NCI-H748 treated with DMSO at 0.1 percent for 48 hours (cell line): Measurements from ENCODE around the gene CASK.
"Not testable (repeated sequence)": the region's sequence is repeated elsewhere in the genome, so short reads cannot be mapped to it uniquely, and the experiment has no call there.

ENCODE experiments used
- DNase-seq: peaks from one replicate; lab custom pipeline; 2025; lab: John Stamatoyannopoulos, UW

Gene CASK

DNA sequence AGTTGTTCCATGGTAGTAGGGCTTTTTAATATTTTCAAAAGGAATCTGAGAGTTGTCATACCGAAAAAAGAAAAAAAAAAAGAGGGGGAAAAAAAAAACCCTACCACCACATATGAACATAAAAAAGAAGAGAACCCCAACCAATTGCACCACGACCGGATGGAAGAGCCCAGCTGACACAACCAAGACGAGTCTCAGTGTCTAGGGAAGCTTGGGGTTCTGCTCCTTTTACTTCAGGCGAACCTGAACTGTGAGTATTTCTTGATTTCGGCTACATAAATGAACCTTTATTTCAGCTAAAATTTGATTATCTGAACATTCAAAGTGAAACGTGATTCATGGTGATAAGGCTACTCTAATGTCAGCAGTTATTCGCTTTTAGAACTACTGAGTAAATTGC, 234.5 kb downstream of the CASK start, which contains the start of gene GPR34:
TSS of gene GPR34 (plus strand) at position 139 of the 400 bp plus-strand sequence. CDS start 6,661 bp downstream, outside the sequence.
- DNase-seq, result no peak

DNA sequence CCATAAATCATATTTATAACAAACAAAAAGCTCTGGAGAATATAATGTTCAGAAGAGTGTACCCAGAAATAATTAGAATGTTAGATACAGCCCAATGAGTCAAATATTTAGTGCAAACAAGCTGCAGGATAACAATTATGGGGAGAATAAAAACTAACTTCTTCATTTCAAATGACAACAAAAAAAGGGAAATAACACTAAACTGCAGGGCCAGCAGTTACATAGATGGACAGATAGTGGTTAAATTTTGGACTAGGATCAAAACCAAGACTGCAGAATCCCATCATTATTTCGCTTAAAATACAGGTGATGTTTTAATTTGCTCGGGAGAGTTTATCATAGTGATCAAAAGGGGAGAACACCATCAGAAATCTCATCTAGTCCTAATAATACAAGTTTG, 235.2 kb downstream of the CASK start:
- no peak for DNase-seq

DNA sequence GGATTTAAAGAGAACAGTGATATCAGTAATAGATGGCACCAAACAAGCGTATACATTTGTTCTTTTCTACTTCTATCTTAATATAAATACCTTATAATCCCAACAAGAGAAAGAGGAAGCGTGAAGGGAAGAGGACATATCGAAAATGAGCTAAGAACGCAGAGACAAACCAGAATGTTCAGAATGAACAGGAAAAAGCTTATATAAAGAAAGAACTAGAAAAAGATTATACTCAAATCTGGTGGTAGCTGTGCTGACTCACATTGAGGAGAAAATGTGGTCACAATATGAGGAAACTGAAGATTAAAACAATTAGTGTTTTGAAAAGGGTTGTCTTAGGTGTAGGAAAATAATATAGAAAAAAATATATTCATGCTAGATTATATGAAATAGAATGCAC, 236.6 kb downstream of the CASK start:
- no peak for DNase-seq

DNA sequence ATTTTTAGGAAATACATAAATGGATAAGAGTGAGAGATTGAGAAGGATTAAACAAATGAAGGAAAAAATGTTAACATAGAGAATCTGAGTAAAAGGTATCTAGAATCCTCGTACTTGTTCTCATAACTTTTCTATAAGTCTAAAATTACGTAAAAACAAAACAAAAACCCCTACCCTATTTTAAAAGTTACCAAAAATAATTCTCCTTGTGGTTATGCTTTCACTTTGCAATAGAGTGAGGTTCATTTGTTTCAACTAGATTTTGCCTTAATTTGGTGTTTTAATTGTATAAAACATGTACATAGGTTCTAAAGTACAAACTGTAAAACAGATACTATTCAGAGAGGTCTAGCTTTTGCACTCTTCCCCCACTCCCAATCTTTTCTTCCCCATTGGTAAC, 238.4 kb downstream of the CASK start:
- no peak for DNase-seq

DNA sequence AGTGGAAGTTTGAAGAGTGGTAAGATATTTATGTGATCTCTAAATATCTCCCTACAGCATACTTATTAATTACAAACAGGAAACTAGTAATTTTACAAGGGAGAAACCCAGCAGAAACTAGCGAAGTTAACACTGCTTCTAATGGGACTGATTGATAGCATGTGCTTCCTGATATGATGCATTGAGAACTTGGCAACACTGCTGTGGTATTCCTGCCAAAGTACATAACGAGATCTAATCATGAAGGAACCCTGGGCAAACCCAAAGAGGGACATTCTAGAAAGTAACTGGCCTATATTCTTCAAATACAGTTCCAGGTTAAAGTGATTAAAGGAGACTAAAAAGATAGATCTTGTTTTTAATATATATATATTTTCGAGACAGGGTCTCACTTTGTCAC, 239.2 kb downstream of the CASK start:
- no peak for DNase-seq

DNA sequence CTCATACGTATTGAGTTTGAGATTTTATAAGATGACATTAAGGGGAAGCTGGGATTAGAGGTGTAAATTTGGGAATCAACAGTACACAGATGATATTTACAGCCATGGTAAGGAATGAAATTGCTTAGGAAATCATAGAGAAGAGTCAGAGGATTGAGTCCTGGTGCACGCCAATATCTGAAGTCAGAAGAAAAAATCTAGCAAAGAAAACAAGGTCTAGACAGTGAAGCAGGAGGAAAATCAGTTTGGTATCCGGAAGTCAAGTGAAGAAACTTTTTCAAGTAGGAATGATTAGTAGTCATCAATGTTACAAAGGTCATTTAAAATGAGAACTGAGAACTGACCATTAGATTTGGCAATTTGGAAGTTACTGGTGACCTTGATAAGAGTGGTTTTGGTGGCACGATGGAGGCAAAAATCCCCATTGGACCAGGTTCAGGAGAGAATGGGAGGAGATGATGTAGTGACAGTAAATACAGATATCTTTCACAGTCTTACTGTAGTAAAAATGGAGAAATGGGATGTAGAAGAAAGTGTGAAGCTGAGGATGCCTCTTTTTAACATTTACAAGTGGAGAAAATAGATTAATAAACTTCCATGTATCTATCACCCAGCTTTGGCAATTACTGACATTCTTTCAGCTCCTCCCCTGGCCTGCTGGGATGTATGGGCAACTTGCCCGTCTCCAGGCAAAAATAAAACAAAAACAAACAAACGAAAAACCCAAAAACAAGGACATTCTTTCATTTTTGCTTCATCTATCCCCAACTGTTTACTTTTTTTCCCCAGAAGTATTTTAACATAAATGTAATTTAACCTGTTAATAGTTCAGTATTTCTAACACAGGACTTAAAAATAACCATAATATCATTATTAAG, 245.9 kb downstream of the CASK start:
- DNase-seq, result no peak

DNA sequence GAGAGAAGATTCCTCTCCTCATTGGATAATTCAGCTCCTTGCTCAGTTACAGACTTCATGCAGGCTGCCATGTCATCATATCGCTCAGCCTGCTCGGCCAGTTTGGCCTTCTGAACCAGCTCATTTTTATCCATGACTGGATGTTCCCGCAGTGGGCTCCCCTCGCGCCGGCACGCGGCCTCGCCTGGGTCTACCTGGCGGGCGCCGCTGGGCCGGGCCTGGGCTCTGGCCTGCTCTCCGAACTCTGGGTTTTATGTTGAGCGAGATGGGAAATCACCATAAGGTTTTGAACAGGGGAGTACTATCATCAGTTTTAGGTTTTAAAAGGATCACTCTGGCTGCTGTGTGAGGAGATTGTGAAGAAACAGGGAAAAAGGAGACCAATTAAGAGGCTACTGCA, 247.0 kb downstream of the CASK start:
- DNase-seq, result not testable (repeated sequence)

DNA sequence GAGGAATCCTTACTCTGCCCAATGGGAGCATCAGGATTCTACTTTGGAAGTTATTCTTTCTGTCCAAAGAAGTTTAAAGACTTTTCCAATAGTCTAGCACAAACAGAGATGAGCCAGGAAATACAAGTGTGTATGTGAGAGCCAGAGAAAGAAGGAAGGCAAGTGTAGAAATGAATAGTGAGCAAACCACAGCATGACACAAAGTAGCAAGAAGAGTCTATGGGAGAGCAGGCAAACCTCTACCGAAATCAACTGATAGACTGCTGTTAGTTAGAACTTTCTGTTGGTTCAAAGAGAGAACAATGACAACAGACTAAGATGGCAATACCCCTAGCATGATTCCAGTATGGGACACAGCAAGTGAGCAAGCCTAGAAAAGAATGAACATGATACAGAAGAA, 250.7 kb downstream of the CASK start:
- DNase-seq, result no peak

DNA sequence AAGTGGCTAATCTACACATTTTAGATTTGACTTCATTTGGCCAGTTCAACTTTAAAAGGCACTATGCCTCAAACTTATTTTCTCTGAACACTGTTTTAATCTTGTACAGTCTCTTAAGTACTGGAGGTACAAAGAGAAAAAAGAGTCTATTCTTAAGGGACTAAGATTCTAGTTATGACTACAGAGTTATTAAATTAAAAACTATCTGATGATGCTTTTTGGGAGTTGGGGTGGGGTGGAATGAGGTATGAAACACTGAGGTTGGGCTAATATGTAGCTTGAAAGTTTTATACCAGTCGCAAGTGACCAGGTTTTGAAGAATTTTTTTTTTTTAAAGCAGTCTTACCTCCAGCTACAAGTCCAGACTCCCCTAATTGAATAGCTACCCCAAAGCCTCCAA, 252.3 kb downstream of the CASK start:
- DNase-seq, result no peak

DNA sequence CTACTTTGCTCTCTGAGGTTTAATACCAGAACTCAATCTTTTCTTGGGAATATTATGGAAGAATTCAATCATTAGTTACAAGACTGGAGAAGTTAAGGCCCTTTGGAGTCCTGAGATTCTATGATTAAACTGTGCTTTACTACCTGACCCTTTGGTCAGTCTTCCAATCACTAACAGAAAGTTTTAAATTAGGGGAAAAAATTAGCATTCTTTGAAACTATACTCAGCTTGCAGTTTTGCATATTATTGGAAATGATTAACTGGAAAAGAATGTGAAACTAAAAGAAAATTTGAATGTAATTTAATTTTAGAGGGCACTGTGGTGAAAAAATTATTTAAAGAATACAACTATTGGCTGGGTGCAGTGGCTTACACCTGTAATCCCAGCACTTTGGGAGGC, 253.2 kb downstream of the CASK start:
- DNase-seq, result no peak

DNA sequence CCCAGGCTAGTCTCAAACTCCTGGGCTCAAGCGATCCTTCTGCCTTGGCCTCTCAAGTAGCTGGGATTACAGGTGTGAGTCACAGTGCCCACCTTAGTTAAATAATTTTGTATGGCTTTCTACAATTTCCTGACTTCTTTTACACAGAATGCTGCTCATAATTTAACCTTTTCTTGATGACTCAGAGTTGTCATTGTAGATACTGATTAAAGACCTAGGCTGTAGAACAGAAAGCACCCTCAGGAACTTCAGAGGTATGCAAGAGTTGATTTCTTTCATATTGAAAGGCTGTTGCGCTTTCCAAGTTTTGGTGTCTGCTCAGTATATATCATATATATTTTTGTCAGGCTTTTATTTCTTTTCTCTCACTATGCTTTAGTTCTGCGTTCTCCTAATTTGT, 255.7 kb downstream of the CASK start:
- DNase-seq, result no peak

DNA sequence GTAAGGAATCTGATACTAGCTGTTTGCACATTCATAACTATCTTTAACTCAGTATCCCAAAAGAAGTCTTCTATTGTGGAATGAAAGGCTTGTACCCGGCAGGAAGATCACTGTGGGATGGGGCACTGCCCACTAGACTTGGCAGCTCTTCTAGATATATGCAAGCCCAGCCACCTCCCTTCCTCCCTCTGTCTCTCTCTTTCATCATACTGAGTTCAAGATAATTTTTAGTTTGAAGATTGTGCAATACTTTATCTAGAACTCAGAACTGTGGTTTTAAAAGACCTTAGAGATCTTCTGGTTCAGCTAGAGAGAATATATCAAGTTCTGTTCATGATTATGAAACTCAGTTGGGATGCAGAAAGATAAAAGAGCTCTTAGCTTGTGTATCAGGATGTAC, 257.1 kb downstream of the CASK start:
- DNase-seq, result no peak

DNA sequence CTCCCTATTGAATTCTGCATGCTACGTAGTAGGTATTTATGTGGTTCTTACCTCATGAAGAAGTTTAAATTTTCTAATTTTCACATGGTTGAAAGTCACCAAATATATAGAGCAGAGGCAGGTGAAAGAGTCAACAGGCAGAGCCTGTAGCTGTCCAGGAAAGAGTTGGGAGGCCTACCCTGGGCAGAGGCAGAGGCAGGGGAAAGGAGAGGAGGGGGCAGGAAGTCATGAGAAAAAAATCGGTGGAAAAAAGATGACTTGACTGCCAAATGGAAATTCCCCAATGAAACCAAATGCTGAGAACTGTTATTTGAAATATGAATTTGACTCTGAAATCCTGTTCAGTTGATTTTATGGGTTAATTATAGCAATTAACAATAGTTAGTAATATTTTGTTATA, 257.7 kb downstream of the CASK start:
- DNase-seq, result no peak

DNA sequence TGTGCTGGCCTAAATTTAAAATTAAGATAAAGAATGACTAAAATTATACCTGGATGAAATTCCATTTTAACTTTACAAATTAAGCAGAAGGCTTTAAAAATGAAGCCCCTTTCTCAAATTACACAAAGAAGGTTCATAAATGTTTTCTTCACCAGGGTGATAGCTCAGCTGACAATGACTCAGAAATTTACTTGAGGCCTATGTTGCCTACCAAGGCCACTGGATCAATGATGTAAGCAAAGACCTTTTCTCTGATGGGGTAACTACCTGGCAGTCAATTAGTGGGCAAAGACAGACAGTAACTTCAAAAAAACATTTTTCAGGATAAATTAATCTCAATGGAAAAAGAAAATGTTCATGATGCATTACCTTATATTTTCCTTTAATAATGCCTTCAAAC, 258.4 kb downstream of the CASK start:
- no peak for DNase-seq

DNA sequence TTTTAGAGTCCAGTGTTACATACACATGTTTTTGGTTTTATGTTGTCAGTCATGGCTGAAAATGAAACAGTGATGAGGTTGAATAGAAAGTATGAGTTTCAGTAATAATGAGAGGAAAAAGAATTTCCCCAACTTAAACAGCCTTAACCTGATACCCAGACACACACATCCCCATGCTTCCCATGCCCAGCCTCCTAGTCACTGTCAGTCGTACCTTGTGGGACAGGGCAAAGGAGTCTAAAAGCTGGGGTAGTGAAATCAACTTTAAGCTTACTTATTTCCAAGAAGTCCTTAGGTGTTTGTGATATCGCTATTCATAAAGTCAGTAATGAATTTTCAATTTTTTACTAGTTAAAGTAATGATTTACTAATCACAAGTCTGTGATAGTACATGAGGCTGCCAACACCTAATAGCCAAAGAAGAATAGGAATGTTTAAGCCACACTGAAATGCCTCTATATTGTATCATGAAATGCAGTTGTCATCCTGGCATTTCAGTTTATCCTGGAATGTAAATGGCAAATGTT, 258.9 kb downstream of the CASK start:
- DNase-seq, result no peak

DNA sequence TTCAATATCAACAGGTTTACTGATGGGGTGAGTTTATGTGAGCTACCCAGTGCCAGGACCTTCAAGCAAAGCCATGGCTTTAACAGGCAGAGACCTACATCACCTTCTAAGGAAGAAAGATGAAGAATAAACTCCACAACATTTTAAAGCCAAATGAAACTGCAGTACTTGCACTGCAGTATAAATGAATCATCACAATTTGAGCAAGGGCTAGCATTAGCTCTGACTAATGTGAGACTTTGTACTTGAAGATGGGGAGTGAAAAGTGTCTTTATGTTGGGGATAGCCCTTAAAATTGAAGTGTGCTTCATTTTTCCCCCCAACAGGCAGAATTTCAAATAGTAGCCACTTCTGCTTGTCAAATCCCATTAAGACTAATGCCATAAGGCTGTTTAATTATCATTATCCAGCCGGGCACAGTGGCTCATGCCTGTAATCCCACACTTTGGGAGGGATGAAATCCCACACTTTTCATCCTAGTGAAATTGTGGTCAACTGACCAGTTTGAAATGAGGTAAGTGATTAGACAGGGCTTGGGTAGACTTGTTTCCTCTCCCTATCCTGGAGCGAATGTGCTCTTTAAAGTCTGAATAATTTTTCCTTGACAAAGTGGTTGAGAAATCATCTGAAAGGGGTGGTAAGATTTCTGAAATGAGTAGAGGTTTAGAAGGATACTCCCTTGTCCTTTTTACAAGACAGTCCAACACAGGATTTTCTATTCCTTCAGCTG, 261.8 kb downstream of the CASK start:
- DNase-seq, result no peak

DNA sequence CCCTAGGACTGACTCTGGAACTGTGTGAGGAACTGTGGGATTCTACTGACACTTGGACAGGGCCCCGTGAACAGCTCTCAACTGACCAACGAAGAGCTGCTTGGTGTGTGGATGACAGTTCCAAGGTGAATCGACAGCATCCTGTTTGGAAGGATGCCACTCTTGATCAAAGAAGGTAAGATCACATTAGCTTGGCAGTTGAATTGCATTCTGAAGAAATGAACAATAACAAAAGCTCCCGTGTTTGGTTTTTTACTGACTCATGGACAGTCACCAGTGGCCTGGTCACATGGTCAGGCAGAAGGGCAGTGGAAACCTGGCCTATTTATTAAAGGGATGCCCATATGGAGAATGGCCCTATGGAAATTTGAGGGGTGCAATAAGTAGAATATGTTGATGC, 267.7 kb downstream of the CASK start:
- no peak for DNase-seq

DNA sequence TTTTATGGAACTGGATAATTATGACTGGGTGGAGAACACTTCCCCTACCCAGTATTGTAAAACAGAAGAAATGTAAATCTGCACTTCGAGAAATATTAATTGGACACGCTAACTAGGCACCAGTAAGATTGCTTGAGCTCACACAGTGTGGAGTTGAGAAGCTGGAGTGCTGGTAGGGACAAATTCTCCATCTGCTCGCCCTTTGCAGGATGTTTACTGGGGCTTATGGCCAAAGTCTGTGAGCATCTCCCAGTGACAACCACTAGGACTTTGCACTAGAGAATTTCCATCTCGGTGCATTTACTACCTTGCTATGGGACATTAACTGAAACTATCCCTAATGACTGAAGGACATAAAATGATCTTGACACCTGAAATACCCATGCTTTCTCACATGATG, 268.3 kb downstream of the CASK start:
- no peak for DNase-seq

DNA sequence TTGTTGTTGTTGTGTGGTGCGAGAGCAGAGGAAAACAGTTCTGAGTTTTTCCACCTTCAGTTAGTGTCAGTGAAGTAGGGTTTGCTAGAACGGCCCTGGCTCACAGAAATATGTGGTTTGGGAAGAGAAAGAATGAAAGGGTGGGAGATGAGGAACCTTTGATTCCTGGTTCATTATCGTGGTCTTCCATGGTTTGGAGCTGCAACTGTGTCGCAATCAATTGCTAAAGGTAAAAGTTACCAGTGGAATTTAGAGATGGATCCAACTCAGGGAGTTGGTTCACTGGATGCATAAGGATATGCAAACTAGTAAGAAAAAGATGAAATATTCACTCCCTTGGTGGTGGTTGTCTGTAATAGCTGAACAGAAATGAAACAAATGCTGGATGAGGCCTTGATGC, 270.2 kb downstream of the CASK start:
- DNase-seq, result no peak

DNA sequence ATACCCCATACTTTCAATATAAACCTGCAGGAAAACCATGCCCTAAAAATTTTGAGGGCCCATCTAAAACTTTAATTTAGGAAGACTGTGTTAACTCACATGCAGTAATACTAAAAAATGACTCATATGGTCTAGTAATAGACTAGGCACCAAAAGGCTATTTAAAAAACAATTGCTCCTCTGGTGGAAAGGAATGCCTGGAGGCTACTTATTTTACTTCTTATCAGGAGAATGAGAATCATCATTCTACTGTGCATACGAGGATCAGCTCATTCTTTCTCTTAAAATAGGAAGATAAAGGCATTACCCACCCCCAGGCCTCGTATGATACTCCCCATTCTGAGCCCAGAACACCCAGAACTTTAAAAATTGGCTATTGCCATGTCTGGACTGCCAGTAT, 277.2 kb downstream of the CASK start:
- not testable (repeated sequence) for DNase-seq

DNA sequence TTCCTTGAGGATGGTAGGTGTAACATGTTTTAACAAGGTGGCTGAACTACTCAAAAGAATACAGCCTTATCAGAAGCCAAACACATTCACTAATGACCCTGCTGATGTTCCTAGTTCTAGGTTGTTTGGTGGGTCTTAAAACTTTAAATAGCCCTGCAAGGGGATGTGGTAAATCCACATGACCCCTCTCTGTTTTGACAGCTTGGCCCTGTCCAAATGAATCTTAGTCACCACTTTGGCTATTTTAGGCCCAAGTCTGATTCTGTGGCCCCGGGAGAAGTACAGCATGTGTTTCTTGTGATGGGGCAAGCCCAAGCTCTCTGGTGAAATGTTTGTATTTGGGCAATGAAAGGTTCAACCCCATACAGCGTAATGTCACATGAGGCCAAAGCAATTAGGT, 289.1 kb downstream of the CASK start:
- DNase-seq, result no peak

DNA sequence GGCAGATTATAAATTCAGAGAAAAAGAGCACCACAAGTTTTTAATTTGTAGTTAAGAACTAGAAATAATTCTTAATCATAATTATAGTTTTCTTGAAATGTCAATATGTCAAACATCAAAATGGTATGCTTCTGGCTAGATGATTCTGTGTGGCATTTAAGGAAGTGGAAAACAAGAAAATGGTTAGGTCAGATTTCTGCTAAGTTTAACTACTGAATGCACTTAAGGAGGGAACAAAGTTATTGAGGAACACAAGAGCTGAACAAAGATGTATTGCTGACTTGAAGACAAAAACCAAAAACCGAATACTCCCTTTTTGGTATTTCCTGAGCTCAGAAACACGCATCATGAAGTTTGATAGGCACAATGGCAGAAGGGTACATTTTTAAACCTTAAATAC, 293.3 kb downstream of the CASK start:
- no peak for DNase-seq

DNA sequence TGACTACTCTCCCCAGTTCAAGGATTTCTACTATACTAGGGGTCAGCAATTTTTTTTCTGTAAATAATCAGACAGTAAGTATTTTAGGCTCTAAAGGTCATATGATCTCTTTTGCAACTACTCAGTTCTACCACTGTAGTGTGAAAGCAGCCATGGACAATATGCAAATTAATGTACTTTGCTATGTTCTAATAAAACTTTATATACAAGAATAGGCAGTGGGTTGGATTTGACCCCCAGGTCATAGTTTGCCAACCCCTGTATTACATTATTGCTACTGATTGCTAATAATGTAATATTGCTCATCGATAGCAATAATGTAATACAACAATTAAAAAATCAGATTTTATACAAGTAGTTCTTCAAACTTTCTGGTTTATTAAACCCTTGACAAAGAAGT, 293.8 kb downstream of the CASK start:
- no peak for DNase-seq
